Stimulated activated CD4-positive, alpha-beta T cell treated with anti-CD3 and anti-CD28 coated beads, Interleukin-15, amount 100 ng/mL, for 48 hours (primary cell): ENCODE results near the gene FSCN2.
A peak's percentile ranks its signal among the peaks of the same experiment; 100 is the strongest.
"Not testable (repeated sequence)": the region's sequence is repeated elsewhere in the genome, so short reads cannot be mapped to it uniquely, and the experiment has no call there.

Experiments
- DNase-seq, 2 donors: peaks; one replicate each; pipeline ENCODE4 v3.0.0-alpha.2; 2020; ENCODE audit warnings: low read depth in 2 of 2

FSCN2 gene

GRCh38 chr17:81526662-81527571 is 1.3 kb upstream of the FSCN2 start:
- no peak for DNase-seq

- no peak for DNase-seq
Measured at GRCh38 chr17:81528384-81528650, 140 bp downstream of the FSCN2 start.

- no peak for DNase-seq
Measured at GRCh38 chr17:81528651-81529436, 667 bp downstream of the FSCN2 start.

- no peak for DNase-seq
Measured at GRCh38 chr17:81529437-81529803, 1.2 kb downstream of the FSCN2 start.

- DNase-seq, result not testable (repeated sequence)
Measured at GRCh38 chr17:81531013-81531412, 2.8 kb downstream of the FSCN2 start.

GRCh38 chr17:81531998-81532404 is 3.8 kb downstream of the FSCN2 start:
- DNase-seq, result not testable (repeated sequence)

- DNase-seq, result no peak
Measured at GRCh38 chr17:81532490-81533287, 4.5 kb downstream of the FSCN2 start.

GRCh38 chr17:81533339-81534141 is 5.4 kb downstream of the FSCN2 start:
- DNase-seq, result no peak

- DNase-seq, result no peak
Measured at GRCh38 chr17:81534157-81535006, 6.2 kb downstream of the FSCN2 start.

- DNase-seq, result no peak
Measured at GRCh38 chr17:81535007-81535328, 6.8 kb downstream of the FSCN2 start.

GRCh38 chr17:81535480-81536298 is 7.5 kb downstream of the FSCN2 start:
- DNase-seq, result no peak

GRCh38 chr17:81536299-81537290 is 8.4 kb downstream of the FSCN2 start:
- no peak for DNase-seq

GRCh38 chr17:81537343-81537855 is 9.2 kb downstream of the FSCN2 start:
- peak in 1 of 2 donors; percentile 20 for DNase-seq

- DNase-seq, result no peak
Measured at GRCh38 chr17:81537856-81538555, 9.8 kb downstream of the FSCN2 start.

- DNase-seq, result no peak
Measured at GRCh38 chr17:81538651-81539570, 10.7 kb downstream of the FSCN2 start.

GRCh38 chr17:81539571-81539900 is 11.4 kb downstream of the FSCN2 start:
- DNase-seq, result no peak
